OCI-LY7 (cell line): ENCODE data around the gene ARHGAP31.

ENCODE experiments used
- CTCF ChIP-seq: fragments of 200-600 bp; sonication (generic); conservative IDR thresholded peaks from 2 replicates; pipeline ENCODE4 v1.5.1; 2014; ENCODE audit warnings: mild to moderate bottlenecking, antibody characterized with exemption, low read length, moderate library complexity, mixed read lengths
- EZH2phosphoT487 ChIP-seq: fragments of 200-600 bp; sonication (generic); IDR thresholded peaks from 2 replicates; pipeline ENCODE4 v1.6.1; 2018; ENCODE audit warnings: low read depth, borderline replicate concordance, mild to moderate bottlenecking, mixed run types, antibody characterized with exemption, low read length, moderate library complexity, mixed read lengths

GRCh38 chr3:119322021-119322834 is 28.0 kb downstream of the ARHGAP31 start:
- TF ChIP-seq CTCF (no peak), EZH2phosphoT487 (no peak)
